GM13976 (cell line): ENCODE data around the gene TNFRSF13B.
"Not testable (repeated sequence)": the region's sequence is repeated elsewhere in the genome, so short reads cannot be mapped to it uniquely, and the experiment has no call there.

Experiments
- DNase-seq: peaks from one replicate; pipeline ENCODE4 v3.0.0; 2012; ENCODE audit warnings: low spot score
- CTCF ChIP-seq: IDR thresholded peaks from 2 replicates; pipeline ENCODE4 v1.5.1; 2012; ENCODE audit warnings: borderline replicate concordance, mild to moderate bottlenecking; ENCODE audit not compliant: insufficient read depth; ENCODE audit errors: extremely low read depth, missing control alignments, control extremely low read depth
- in situ Hi-C: fragments of 300-500 bp; cut with MboI; formaldehyde crosslinking; loops from one replicate; pipeline ENCODE4 v1.12.0; 2022; ENCODE audit warnings: low sequenced_read_pairs, mixed read lengths, inconsistent platforms; ENCODE audit not compliant: unreplicated experiment

TNFRSF13B gene

GRCh38 chr17:16980813-16981731, 9.2 kb upstream of the TNFRSF13B start:
- DNase-seq = peak; percentile 78
- no peak for TF ChIP-seq CTCF
- in situ Hi-C loops = no loop called here

- in situ Hi-C loops = no loop called here
- TF ChIP-seq CTCF = no peak
- DNase-seq = no peak
Observed at GRCh38 chr17:16980061-16980460, 8.1 kb upstream of the TNFRSF13B start.

- in situ Hi-C loops, DNase-seq: not testable (repeated sequence)
Observed at GRCh38 chr17:16979237-16979823, 7.4 kb upstream of the TNFRSF13B start.

GRCh38 chr17:16977932-16978331, 6.0 kb upstream of the TNFRSF13B start:
- in situ Hi-C loops = no loop called here
- TF ChIP-seq CTCF = no peak
- no peak for DNase-seq

- in situ Hi-C loops = no loop called here
- TF ChIP-seq CTCF = peak; percentile 14
- no peak for DNase-seq
Observed at GRCh38 chr17:16976725-16977550, 5.0 kb upstream of the TNFRSF13B start.

- DNase-seq = no peak
- TF ChIP-seq CTCF = no peak
- in situ Hi-C loops = no loop called here
Observed at GRCh38 chr17:16975744-16976625, 4.1 kb upstream of the TNFRSF13B start.
